IMR-90 (cell line): ENCODE results near the gene GSN. TPM values are rescaled to one million over a fixed set of nuclear protein-coding genes. Genes with fewer than 3 reads are reported as not detected.
A peak's percentile ranks its signal among the peaks of the same experiment; 100 is the strongest.

Experiments used
- ATAC-seq: fragments of 200-7000 bp; cut with Tn5 transposase; 2 replicates; pipeline ENCODE4 v1.9.1; 2020; ENCODE audit warnings: low read depth, mild to moderate bottlenecking, moderate library complexity
- BruUV-seq: library from RNA; stranded (reverse); fragments of 400-500 nt; replicated peaks from 2 replicates; lab custom pipeline; 2021; lab: Mats Ljungman, UMichigan
- CTCF ChIA-PET: fragments of 300-600 bp; formaldehyde crosslinking; extraction: SDS; loops from one replicate; lab custom pipeline; 2021; ENCODE audit warnings: antibody characterized with exemption; lab: Yijun Ruan, JAX
- POLR2A ChIA-PET: fragments of 300-600 bp; sonication (Branson Sonifier 250); formaldehyde crosslinking; loops from one replicate; lab custom pipeline; 2022; ENCODE audit warnings: antibody characterized with exemption; ENCODE audit not compliant: unreplicated experiment; lab: Charles Lee
- DNase-seq: peaks from one replicate; pipeline ENCODE4 v3.0.0; 2013
- H2AFZ ChIP-seq: replicated peaks from 2 replicates; pipeline ENCODE3; 2013; ENCODE audit warnings: low read length, mild to moderate bottlenecking; ENCODE audit not compliant: poor library complexity
- H2AK5ac ChIP-seq: 2 replicates; pipeline ENCODE4 v1.6.1; 2013; ENCODE audit warnings: low read depth, low read length, inconsistent platforms
- H2AK9ac ChIP-seq: replicated peaks from 2 replicates; pipeline ENCODE3; 2013; ENCODE audit warnings: mild to moderate bottlenecking, low read depth, low read length, moderate library complexity; ENCODE audit not compliant: poor library complexity
- H2BK120ac ChIP-seq: 2 replicates; pipeline ENCODE4 v1.6.1; 2013; ENCODE audit warnings: low read depth, low read length, inconsistent platforms
- H2BK15ac ChIP-seq: 3 replicates; pipeline ENCODE4 v1.6.1; 2013; ENCODE audit warnings: low read depth, low read length, inconsistent platforms
- H2BK20ac ChIP-seq: 2 replicates; pipeline ENCODE4 v1.6.1; 2013; ENCODE audit warnings: low read depth, mild to moderate bottlenecking, inconsistent platforms, low read length, moderate library complexity
- H2BK5ac ChIP-seq: 2 replicates; pipeline ENCODE4 v1.6.1; 2013; ENCODE audit warnings: mild to moderate bottlenecking, low read depth, low read length, inconsistent platforms; ENCODE audit not compliant: poor library complexity, severe bottlenecking
- H3K14ac ChIP-seq: replicated peaks from 2 replicates; pipeline ENCODE4 v1.6.1; 2013; ENCODE audit warnings: low read depth, low read length, inconsistent platforms
- H3K18ac ChIP-seq: 2 replicates; pipeline ENCODE4 v1.6.1; 2013; ENCODE audit warnings: low read depth, low read length, control low read depth
- H3K23ac ChIP-seq: 2 replicates; pipeline ENCODE4 v1.6.1; 2013; ENCODE audit warnings: low read depth, low read length, inconsistent platforms
- H3K27ac ChIP-seq: 2 replicates; pipeline ENCODE4 v1.5.1; 2013; ENCODE audit warnings: mild to moderate bottlenecking, control low read depth, low read length; ENCODE audit not compliant: insufficient read depth
- H3K27me3 ChIP-seq: 2 replicates; pipeline ENCODE4 v1.6.1; 2013; ENCODE audit warnings: low read length; ENCODE audit not compliant: control insufficient read depth, insufficient read depth
- H3K36me3 ChIP-seq: 2 replicates; pipeline ENCODE4 v1.6.1; 2013; ENCODE audit warnings: low read length, mixed read lengths; ENCODE audit not compliant: control insufficient read depth, insufficient read depth
- H3K4ac ChIP-seq: 2 replicates; pipeline ENCODE4 v1.6.1; 2013; ENCODE audit warnings: low read depth, low read length, inconsistent platforms
- H3K4me1 ChIP-seq: 2 replicates; pipeline ENCODE4 v1.6.1; 2013; ENCODE audit warnings: low read length, mixed read lengths; ENCODE audit not compliant: control insufficient read depth, insufficient read depth
- H3K4me2 ChIP-seq: 2 replicates; pipeline ENCODE4 v1.6.1; 2013; ENCODE audit warnings: low read depth, mild to moderate bottlenecking, control low read depth, low read length, moderate library complexity
- H3K4me3 ChIP-seq: 2 replicates; pipeline ENCODE4 v1.5.1; 2013; ENCODE audit warnings: low read depth, mild to moderate bottlenecking, control low read depth, low read length, moderate library complexity; ENCODE audit not compliant: insufficient read depth
- H3K56ac ChIP-seq: 2 replicates; pipeline ENCODE4 v1.6.1; 2013; ENCODE audit warnings: low read length, inconsistent platforms; ENCODE audit not compliant: insufficient read depth; ENCODE audit errors: extremely low read depth
- H3K79me1 ChIP-seq, 2 experiments: 2 replicates each; pipeline ENCODE4 v1.6.1; 2013; ENCODE audit warnings: low read length in 2 of 2, inconsistent platforms in 1 of 2, low read depth in 1 of 2
- H3K9ac ChIP-seq: 2 replicates; pipeline ENCODE4 v1.6.1; 2013; ENCODE audit warnings: low read depth, low read length, control low read depth
- H3K9me1 ChIP-seq: 2 replicates; pipeline ENCODE4 v1.6.1; 2013; ENCODE audit warnings: low read length, inconsistent platforms; ENCODE audit not compliant: insufficient read depth
- H3K9me3 ChIP-seq: 2 replicates; pipeline ENCODE4 v1.6.1; 2013; ENCODE audit warnings: low read length; ENCODE audit not compliant: control insufficient read depth, insufficient read depth
- H4K20me1 ChIP-seq: 2 replicates; pipeline ENCODE4 v1.6.1; 2013; ENCODE audit warnings: low read length, inconsistent platforms; ENCODE audit not compliant: insufficient read depth
- H4K5ac ChIP-seq: 2 replicates; pipeline ENCODE4 v1.6.1; 2013; ENCODE audit warnings: mild to moderate bottlenecking, low read depth, low read length, control low read depth
- H4K8ac ChIP-seq, 2 experiments: 2 replicates each; pipeline ENCODE4 v1.6.1; 2013; ENCODE audit warnings: low read depth in 2 of 2, low read length in 2 of 2, control low read depth in 1 of 2, inconsistent platforms in 1 of 2
- H4K91ac ChIP-seq: 2 replicates; pipeline ENCODE4 v1.6.1; 2013; ENCODE audit warnings: low read depth, low read length, inconsistent platforms; ENCODE audit not compliant: insufficient read depth
- BHLHE40 ChIP-seq: fragments of 150-350 bp; IDR thresholded peaks from 2 replicates; pipeline ENCODE4 v1.6.1; 2016; ENCODE audit warnings: mild to moderate bottlenecking, low read depth, low read length
- CHD1 ChIP-seq: IDR thresholded peaks from 2 replicates; pipeline ENCODE4 v1.6.1; 2012; ENCODE audit warnings: low read depth, low read length, improper control_type of control experiment
- ELK1 ChIP-seq: fragments of 150-350 bp; IDR thresholded peaks from 2 replicates; pipeline ENCODE4 v1.6.1; 2016; ENCODE audit warnings: low read depth, mild to moderate bottlenecking, low read length, moderate library complexity, borderline replicate concordance
- MAFK ChIP-seq: IDR thresholded peaks from 2 replicates; pipeline ENCODE4 v1.6.1; 2012; ENCODE audit warnings: low read depth, low read length, improper control_type of control experiment
- MAZ ChIP-seq: IDR thresholded peaks from 2 replicates; pipeline ENCODE4 v1.6.1; 2012; ENCODE audit warnings: low read depth, mild to moderate bottlenecking, low read length, improper control_type of control experiment, moderate library complexity, borderline replicate concordance
- MXI1 ChIP-seq: IDR thresholded peaks from 2 replicates; pipeline ENCODE4 v1.6.1; 2012; ENCODE audit warnings: low read depth, mild to moderate bottlenecking, low read length, moderate library complexity, borderline replicate concordance
- NFE2L2 ChIP-seq: fragments of 150-350 bp; IDR thresholded peaks from 2 replicates; pipeline ENCODE4 v1.6.1; 2016; ENCODE audit warnings: low read depth, mild to moderate bottlenecking, low read length
- RAD21 ChIP-seq: IDR thresholded peaks from 2 replicates; pipeline ENCODE4 v1.6.1; 2012; ENCODE audit warnings: low read length, improper control_type of control experiment
- RCOR1 ChIP-seq: IDR thresholded peaks from 2 replicates; pipeline ENCODE4 v1.6.1; 2012; ENCODE audit warnings: mild to moderate bottlenecking, low read length, improper control_type of control experiment; ENCODE audit not compliant: insufficient replicate concordance
- RFX5 ChIP-seq: IDR thresholded peaks from 2 replicates; pipeline ENCODE4 v1.8.0; 2012; ENCODE audit warnings: low read depth, mild to moderate bottlenecking, low read length, moderate library complexity
- SMC3 ChIP-seq: fragments of 150-350 bp; IDR thresholded peaks from 2 replicates; pipeline ENCODE4 v1.6.1; 2016; ENCODE audit warnings: low read depth, mild to moderate bottlenecking, antibody characterized with exemption, low read length, moderate library complexity
- USF2 ChIP-seq: fragments of 150-350 bp; IDR thresholded peaks from 2 replicates; pipeline ENCODE4 v1.6.1; 2017; ENCODE audit warnings: mild to moderate bottlenecking, antibody characterized with exemption, low read length, low read depth
- WGBS, 2 experiments: methylation state at CpG; one replicate each; pipeline versions ENCODE4 v1.1.5 to v1.1.7; 2013; ENCODE audit warnings: missing lambda C conversion rate in 2 of 2; ENCODE audit not compliant: insufficient read length in 1 of 2; ENCODE audit errors: extremely low coverage in 2 of 2; 5-methylcytosine and 5-hydroxymethylcytosine counted together
- dilution Hi-C: fragments of 300-500 bp; cut with HindIII; formaldehyde crosslinking; loops from one replicate; pipeline ENCODE4 v1.14.3; 2018; ENCODE audit warnings: low sequenced_read_pairs; ENCODE audit not compliant: unreplicated experiment
- in situ Hi-C: fragments of 300-500 bp; cut with MboI; formaldehyde crosslinking; loops from 3 replicates; pipeline ENCODE4 v1.14.3; 2019; ENCODE audit warnings: low sequenced_read_pairs, inconsistent platforms, mixed read lengths
- intact Hi-C: fragments of 100-400 bp; cut with micrococcal nuclease; formaldehyde crosslinking; loops from 2 replicates; pipeline ENCODE4 v1.10.0; 2022
- polyA plus RNA-seq, 3 experiments: library from polyadenylated mRNA; depleted of rRNA; stranded (reverse); fragments of >200 nt; gene quantifications; 2 replicates each; pipeline ENCODE4 v1.2.3, GENCODE V29; 2012; ENCODE audit warnings: low replicate concordance in 1 of 3
- total RNA-seq: library from RNA; depleted of rRNA; stranded (reverse); fragments of >200 nt; gene quantifications from 2 replicates; pipeline ENCODE4 v1.2.3, GENCODE V29; 2012

The GSN gene
- total and polyA plus RNA-seq, 2 of the 4 experiments (the other 2 are of a cell fraction) = 495 to 547 TPM

GRCh38 chr9:121340676-121341392 lies 72.9 kb downstream of the GSN start (continued):
- TF ChIP-seq ELK1 = no peak

GRCh38 chr9:121344184-121344583 lies 76.2 kb downstream of the GSN start:
- in situ Hi-C loops = no loop called here
- Histone ChIP-seq H3K9me1 (peaks cover 10% of the 10 kb centered on the region), H4K91ac (no peak overlapping the region), H2BK5ac (no peak overlapping the region), H3K79me1 (peaks cover 38 to 61% of the 10 kb centered on the region in 2 experiments), H3K36me3 (peaks cover 48% of the 10 kb centered on the region), H2BK15ac (no peak overlapping the region), H3K9ac (no peak overlapping the region), H3K14ac (peak overlapping the region; percentile 23), H2AK9ac (no peak overlapping the region), H2AK5ac (no peak overlapping the region), H3K56ac (no peak overlapping the region), H3K27me3 (no peaks in the 10 kb centered on the region), H3K18ac (peak overlapping the region; percentile 17; the same call in 1 of the 2 replicates), H4K20me1 (no peaks in the 10 kb centered on the region), H3K27ac (no peak overlapping the region), H4K5ac (no peak overlapping the region; the same call in 1 of the 2 replicates), H4K8ac (peak overlapping the region in 1 of 2 experiments; percentile 4; a peak in 1 of 4 replicates), H2BK120ac (peak overlapping the region; percentile 9; the same call in 1 of the 2 replicates), H3K23ac (no peak overlapping the region), H3K4me1 (peaks cover 14% of the 10 kb centered on the region), H2AFZ (no peak overlapping the region), H3K9me3 (no peaks in the 10 kb centered on the region), H3K4ac (peak overlapping the region; percentile 31; the same call in 1 of the 2 replicates), H3K4me3 (no peak overlapping the region), H2BK20ac (no peak overlapping the region), H3K4me2 (peak overlapping the region; percentile 44)
- ChIA-PET CTCF (interaction anchor here (0.8 to 0.9 kb wide), 3 partner anchors 12 to 55 kb away, joined by 3 read pairs; no protein-coding TSS in a partner anchor), POLR2A (no interaction called here)
- TF ChIP-seq MAZ = no peak
- TF ChIP-seq RFX5 = no peak
- TF ChIP-seq MAFK = no peak
- no peak for TF ChIP-seq BHLHE40
- TF ChIP-seq SMC3 = no peak
- no peak for TF ChIP-seq CHD1
- no peak for TF ChIP-seq MXI1
- TF ChIP-seq RAD21 = no peak
- TF ChIP-seq NFE2L2 = no peak
- no peak for TF ChIP-seq USF2
- TF ChIP-seq RCOR1 = no peak
- BruUV-seq = no TSS peak
- intact Hi-C loops = no loop called here
- WGBS, 2 experiments = 17% methylated on average over 1 of the region's 4 CpGs; no CpG with 5 or more reads in 1 of the 2 experiments
- dilution Hi-C loops = no loop called here
- no peak for DNase-seq
- ATAC-seq = no peak
